HG02981 (cell line): Measurements from ENCODE around the gene RNF187.

Source experiments
- ATAC-seq: cut with Tn5 transposase; IDR thresholded peaks from one replicate; pipeline ENCODE4 v1.9.1; 2021; ENCODE audit warnings: mild to moderate bottlenecking, moderate library complexity; ENCODE audit not compliant: unreplicated experiment

Gene RNF187

GRCh38 chr1:228487336-228488124 is at the start of gene RNF187:
Gene RNF187 (plus strand): TSS chr1:228487382.
- peak; percentile 54 for ATAC-seq

DNA sequence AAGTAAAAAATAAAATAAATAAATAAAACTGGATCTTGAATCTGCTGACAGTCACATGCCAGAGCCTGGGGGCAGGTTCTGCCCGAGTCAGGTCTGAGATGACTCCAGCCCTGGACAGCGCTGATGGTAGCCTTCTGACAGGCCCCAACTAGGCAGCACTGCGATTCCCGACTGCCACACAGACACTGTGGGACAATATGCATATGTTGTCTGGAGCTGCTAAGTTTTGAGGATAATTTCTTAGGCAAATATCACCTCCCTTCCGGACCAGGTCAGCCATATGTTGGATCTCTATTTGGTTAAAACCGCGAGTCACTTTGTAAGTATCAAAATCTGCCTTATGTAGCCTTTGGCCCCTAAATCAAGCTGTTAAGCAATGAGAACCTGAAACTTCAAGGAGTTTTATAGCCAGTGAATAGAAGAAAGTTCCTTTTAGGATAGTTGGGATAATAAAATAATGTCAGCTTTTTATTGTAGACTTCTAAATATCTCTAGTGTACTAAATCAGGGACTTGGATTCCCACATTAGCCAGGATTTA is 49.7 kb upstream of the RNF187 start:
- no peak for ATAC-seq

- no peak for ATAC-seq
These were observed 48.9 kb upstream of the RNF187 start for GRCh38 chr1:228438266-228438665.

DNA sequence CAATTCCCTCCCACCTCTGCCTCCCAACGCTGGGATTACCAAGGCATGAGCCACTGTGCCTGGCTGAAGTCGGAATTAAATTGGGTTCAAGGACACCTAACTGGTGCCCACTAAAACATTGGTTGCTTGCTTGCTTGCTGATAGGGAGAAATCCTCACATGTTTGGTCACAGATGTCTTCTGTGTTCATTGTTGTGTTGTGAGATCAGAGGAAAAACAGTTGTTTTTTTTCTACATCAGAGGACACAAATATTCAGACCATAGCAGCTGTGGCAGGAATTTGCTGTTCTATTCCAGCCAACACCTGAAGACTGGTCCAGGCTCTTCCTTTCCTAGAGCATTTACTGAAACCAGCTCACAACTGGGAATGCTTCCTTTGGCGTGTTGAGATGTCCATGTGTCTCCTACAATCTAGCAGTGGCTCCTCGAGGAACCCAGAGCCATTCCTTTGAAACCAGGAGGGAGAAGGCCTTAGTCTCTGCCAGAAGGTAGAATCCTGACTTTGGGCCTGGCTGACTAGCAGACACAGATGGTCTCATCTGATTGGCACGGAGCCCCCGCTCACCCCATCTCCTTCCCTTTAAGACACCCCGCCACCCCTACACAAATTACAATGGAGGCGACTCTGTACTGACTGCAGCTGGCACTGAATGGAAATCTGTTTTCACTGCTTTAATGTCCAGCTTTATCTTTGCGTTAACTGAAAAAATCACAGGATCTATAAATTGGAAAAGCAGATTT is 46.3 kb upstream of the RNF187 start:
- ATAC-seq: no peak

- ATAC-seq: no peak
These were observed 43.8 kb upstream of the RNF187 start for GRCh38 chr1:228443395-228443794.

DNA sequence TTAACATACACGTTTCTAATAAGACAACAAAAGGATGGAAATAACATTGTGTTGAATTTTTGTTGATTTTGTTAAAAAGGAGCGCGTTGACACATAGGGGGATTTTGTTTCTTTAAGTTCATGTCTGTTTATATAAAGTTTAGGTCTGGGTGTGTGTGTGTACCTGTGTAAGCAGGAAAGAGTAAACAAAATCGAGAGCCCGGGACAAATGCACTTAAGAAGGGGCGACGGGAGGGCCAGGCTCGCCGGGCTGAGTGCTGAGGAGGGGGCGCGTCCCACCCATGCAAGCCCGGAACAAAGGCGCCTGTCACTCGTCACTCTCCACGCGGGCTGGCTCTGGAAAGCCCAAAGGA is 41.7 kb upstream of the RNF187 start:
- no peak for ATAC-seq

DNA sequence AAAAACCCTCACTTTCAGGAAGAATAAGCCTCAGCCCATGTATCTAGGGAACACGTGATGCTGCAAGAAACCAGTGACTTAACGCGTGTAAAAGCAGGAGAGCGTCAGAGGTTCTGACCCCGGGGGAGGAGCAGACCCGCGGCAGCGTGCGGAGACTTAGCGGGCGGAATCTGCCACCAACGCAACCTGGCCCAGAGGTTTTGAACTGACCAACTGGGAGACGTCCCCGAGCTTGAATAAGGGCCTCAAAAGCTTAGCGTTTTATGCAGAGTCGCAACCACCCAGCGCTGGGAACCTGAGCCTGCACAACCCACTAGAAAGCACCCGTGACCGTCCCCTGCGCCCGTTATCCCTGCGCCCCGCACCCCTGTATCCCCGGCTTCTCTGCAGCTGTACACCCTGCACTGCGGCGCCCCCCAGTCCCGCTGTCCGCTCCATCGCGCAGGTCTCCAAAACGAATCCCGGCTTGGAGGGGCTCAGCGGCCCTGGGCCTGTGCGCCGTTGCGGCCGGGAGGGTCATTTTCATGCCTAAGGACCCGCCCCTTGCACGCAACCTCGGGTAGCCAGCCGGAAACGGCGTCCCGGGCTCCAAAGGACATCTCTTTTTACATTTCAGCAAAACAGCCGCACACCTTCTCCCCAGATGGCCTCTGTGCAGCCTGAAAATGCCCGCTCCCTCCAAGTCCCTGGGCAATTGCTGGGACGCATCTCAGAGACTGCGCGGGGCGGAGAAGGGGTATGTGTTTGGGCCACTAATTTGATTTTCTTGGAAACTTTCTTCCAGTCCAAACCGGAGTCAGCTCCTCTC is 41.1 kb upstream of the RNF187 start:
- no peak for ATAC-seq

DNA sequence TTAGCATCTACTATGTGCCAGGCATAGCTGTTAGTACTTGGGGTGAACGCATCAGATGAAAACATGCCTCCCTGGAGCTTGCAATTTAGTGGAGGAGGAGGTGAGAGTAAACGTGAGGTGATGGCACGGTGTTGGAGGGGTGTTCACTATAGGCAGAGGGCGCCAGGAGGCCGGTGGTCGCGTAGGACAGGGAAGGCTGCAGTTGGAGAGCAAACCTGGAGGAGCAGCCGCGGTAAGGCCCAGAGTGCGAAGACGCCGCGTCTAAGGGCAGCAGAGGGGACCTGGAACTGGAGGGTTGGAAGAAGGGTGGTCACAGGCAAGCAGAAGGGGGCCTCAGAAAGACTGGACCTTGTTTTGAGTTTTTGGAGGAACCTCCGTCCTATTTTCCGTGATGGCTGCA is 40.3 kb upstream of the RNF187 start:
- ATAC-seq: no peak

DNA sequence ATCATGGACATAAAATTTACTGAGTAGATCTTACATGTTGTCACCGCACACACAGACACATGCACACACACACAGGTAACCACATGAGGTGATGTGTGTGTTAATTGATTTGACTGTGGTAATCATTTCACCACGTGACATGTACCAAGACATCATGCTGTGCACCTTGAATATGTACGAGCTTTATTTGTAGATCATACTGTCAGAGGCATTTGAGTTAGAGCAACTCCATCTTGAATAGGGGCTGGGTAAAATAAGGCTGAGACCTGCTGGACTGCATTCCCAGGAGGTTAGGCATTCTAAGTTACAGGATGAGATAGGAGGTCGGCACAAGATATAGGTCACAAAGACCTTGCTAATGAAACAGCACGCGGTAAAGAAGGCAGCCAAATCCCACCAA is 38.8 kb upstream of the RNF187 start:
- no peak for ATAC-seq

GRCh38 chr1:228450200-228450599 is 37.0 kb upstream of the RNF187 start:
- ATAC-seq: no peak

GRCh38 chr1:228452194-228453021 is 34.8 kb upstream of the RNF187 start:
- no peak for ATAC-seq

DNA sequence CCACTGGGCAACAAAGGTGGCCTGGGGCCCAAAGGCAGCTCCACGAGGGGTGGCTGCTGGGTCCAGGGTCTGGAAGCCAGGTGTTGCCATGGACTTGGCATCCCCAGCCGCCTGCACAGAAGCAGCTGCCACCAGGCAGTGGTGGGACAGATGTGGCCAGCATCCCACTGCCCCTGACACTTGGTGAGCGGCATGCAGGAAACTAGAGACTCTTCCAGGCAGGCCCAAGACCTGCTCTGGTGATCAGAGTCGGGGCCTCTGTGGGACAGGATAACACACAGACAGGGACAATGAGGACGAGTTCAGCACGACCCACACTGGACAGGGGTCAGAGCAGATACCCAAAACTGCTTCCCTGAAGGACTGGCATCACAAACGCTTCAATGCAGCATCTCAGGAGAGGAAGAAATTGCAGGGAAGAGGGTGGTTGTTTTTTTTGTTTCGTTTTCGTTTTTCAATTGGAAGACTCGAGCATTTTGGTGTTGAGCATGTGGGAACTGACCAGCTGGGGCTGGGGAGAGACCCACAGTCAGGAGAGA is 34.1 kb upstream of the RNF187 start:
- ATAC-seq: no peak

DNA sequence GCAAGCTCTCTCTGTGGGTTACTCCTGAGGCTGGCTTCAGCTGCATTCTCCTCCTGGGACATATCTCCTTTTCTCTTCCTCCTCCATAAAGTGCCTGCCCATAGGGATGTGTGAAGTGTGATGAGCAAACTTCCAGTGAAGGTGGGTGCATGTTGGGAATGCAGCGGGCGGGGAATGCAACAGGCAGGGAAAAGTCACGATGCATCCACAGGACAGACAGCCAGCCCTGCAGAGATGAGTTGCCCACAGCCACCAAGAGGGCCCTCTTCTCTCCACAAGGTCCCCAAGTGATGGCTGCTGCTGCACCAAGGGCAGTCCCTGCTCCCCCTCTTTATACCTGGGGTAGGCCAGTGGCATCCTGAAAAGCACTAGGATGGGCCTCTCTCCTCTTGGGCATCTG is 33.6 kb upstream of the RNF187 start:
- no peak for ATAC-seq

- no peak for ATAC-seq
These were observed 32.9 kb upstream of the RNF187 start for GRCh38 chr1:228454238-228454637.

- ATAC-seq: no peak
These were observed 31.5 kb upstream of the RNF187 start for GRCh38 chr1:228455715-228456114.

- ATAC-seq: no peak
These were observed 30.7 kb upstream of the RNF187 start for GRCh38 chr1:228456252-228457016.

GRCh38 chr1:228457017-228457395 is 30.2 kb upstream of the RNF187 start:
- ATAC-seq: peak; percentile 11

DNA sequence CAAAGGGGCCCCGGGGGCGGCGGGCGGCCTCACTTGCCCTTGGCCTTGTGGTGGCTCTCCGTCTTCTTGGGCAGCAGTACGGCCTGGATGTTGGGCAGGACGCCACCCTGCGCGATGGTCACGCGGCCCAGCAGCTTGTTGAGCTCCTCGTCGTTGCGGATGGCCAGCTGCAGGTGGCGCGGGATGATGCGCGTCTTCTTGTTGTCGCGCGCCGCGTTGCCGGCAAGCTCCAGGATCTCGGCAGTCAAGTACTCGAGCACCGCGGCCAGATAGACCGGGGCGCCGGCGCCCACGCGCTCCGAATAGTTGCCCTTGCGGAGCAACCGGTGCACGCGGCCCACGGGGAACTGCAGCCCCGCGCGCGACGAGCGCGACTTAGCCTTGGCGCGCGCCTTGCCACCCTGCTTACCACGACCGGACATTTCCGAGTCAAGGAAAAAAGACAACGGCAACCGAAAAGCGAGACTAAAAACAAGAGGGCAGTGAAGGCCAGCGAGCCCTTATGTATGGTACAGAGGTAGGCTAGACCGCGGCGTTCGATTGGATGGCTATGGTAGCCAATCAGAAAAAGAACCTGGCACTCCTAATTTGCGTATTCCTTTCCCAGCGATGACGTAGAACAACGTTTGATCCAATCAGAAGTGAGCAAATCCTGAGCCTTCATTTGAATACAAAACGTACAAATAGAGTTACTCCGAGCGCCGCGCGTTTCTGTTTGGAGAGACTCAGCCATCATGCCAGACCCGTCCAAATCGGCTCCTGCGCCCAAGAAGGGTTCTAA is 29.6 kb upstream of the RNF187 start:
- peak; percentile 85 for ATAC-seq
